HG02885 (cell line): ENCODE results near the gene ASB4.
"Not testable (repeated sequence)": the region's sequence is repeated elsewhere in the genome, so short reads cannot be mapped to it uniquely, and the experiment has no call there.

Experiments
- ATAC-seq: cut with Tn5 transposase; IDR thresholded peaks from one replicate; pipeline ENCODE4 v1.9.1; 2021; ENCODE audit warnings: mild to moderate bottlenecking; ENCODE audit not compliant: unreplicated experiment, poor library complexity

ASB4 gene

GRCh38 chr7:95549818-95550529, 64.2 kb downstream of the ASB4 start:
- ATAC-seq = no peak

- no peak for ATAC-seq
These were observed 64.8 kb downstream of the ASB4 start for GRCh38 chr7:95550546-95550945.

- ATAC-seq = not testable (repeated sequence)
These were observed 66.5 kb downstream of the ASB4 start for GRCh38 chr7:95552010-95552926.

GRCh38 chr7:95553939-95554338, 68.2 kb downstream of the ASB4 start:
- ATAC-seq = no peak

GRCh38 chr7:95556777-95557176, 71.0 kb downstream of the ASB4 start:
- no peak for ATAC-seq

- no peak for ATAC-seq
These were observed 73.1 kb downstream of the ASB4 start for GRCh38 chr7:95558864-95559263.

- ATAC-seq = no peak
These were observed 74.9 kb downstream of the ASB4 start for GRCh38 chr7:95560674-95561073.

GRCh38 chr7:95569720-95570119, 84.0 kb downstream of the ASB4 start:
- ATAC-seq = no peak

GRCh38 chr7:95577137-95577536, 91.4 kb downstream of the ASB4 start:
- no peak for ATAC-seq

GRCh38 chr7:95578299-95578855, 92.6 kb downstream of the ASB4 start:
- ATAC-seq = no peak

- ATAC-seq = no peak
These were observed 93.6 kb downstream of the ASB4 start for GRCh38 chr7:95579318-95579717.

GRCh38 chr7:95581467-95581866, 95.7 kb downstream of the ASB4 start:
- no peak for ATAC-seq

GRCh38 chr7:95582578-95583293, 97.0 kb downstream of the ASB4 start:
- no peak for ATAC-seq

- ATAC-seq = no peak
These were observed 98.3 kb downstream of the ASB4 start for GRCh38 chr7:95583834-95584621.

- no peak for ATAC-seq
These were observed 99.2 kb downstream of the ASB4 start for GRCh38 chr7:95584769-95585425.

- no peak for ATAC-seq
These were observed 99.7 kb downstream of the ASB4 start for GRCh38 chr7:95585426-95585789.

- no peak for ATAC-seq
These were observed 101.2 kb downstream of the ASB4 start for GRCh38 chr7:95586951-95587301.

GRCh38 chr7:95589031-95589430, 103.3 kb downstream of the ASB4 start:
- ATAC-seq = no peak

- ATAC-seq = no peak
These were observed 104.0 kb downstream of the ASB4 start for GRCh38 chr7:95589766-95590165.
